ENCODE data around the gene SLC22A23.

DNA sequence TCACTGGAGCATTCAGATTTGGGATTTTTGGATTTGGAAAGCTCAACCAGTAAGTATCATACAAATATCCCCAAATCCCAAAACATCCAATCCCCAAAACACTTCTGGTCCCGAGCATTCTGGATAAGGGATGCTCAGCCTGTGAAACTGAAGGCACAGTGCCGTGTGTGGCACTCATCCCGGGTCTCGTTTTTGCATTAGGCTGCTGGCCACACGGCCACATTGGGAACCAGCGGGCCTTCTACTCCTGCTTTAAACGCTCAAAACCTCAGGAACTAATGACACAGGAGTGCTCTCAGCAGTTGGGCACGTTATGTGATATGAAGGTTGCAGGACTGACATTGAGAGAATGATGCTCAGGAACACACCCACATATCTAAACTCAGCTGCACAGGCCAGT lies 162.5 kb downstream of the SLC22A23 start:
- TF ChIP-seq, protein P1, sequence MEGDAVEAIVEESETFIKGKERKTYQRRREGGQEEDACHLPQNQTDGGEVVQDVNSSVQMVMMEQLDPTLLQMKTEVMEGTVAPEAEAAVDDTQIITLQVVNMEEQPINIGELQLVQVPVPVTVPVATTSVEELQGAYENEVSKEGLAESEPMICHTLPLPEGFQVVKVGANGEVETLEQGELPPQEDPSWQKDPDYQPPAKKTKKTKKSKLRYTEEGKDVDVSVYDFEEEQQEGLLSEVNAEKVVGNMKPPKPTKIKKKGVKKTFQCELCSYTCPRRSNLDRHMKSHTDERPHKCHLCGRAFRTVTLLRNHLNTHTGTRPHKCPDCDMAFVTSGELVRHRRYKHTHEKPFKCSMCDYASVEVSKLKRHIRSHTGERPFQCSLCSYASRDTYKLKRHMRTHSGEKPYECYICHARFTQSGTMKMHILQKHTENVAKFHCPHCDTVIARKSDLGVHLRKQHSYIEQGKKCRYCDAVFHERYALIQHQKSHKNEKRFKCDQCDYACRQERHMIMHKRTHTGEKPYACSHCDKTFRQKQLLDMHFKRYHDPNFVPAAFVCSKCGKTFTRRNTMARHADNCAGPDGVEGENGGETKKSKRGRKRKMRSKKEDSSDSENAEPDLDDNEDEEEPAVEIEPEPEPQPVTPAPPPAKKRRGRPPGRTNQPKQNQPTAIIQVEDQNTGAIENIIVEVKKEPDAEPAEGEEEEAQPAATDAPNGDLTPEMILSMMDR (conservative IDR thresholded peaks at IDR 0.05; ENCODE audit: low read depth, low read length), result no peak
- TF ChIP-seq EZH2 (IDR thresholded peaks at IDR 0.05; ENCODE audit: low read length, unreplicated experiment), result no peak

All from PC-3 (cell line).